ENCODE measurements around the gene CCDC86.

Gene CCDC86

DNA sequence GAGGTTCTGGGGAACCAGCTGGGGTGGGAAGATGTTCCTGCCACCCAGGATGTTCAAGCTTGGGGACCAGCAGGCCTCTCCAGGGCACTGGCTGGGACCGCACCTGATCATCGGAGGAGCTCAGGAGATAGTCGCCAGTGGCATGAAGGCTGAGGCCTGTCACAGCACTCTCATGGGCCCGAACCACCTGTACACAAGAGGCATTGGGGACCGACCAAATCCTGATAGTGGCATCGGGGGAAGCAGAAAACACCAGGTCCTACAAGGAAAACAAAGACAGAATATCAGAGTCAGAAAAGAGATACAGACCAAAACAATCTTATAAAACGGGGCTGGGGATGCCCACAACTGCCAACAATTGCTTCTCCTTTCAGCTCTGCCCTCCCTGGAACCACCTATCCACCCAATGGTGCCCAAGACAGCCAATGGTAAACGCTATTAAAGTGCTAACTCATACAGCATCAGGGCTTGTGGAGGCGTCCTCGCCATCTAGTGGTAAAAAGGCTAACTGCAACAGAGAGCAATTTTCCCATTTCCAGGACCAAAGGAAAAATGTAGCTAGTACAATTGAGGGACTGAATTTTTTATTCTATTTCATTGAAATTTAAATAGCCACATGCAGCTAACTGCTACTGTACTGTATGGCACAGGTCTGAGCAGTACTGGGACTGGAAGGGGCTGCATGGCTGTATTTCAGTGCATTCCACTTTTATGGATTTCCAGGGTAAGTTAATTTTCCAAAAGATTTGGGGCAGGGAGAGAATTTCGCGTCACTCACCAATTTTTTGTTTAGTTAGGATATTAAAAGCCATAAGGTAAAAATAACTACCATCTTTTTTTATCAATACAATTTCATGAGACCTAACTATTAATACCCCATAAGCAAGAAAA is 57.4 kb downstream of the CCDC86 start:
- H3K4me3 ChIP-seq (ENCODE audit: low read depth, low read length): no peak overlapping the region
- TF ChIP-seq, protein P1, sequence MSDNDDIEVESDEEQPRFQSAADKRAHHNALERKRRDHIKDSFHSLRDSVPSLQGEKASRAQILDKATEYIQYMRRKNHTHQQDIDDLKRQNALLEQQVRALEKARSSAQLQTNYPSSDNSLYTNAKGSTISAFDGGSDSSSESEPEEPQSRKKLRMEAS (IDR thresholded peaks at IDR 0.05; ENCODE audit: low read depth, low read length): 0 out of 2 replicates have a peak, but pooled peaks have one; percentile 4
- TF ChIP-seq, protein P2, sequence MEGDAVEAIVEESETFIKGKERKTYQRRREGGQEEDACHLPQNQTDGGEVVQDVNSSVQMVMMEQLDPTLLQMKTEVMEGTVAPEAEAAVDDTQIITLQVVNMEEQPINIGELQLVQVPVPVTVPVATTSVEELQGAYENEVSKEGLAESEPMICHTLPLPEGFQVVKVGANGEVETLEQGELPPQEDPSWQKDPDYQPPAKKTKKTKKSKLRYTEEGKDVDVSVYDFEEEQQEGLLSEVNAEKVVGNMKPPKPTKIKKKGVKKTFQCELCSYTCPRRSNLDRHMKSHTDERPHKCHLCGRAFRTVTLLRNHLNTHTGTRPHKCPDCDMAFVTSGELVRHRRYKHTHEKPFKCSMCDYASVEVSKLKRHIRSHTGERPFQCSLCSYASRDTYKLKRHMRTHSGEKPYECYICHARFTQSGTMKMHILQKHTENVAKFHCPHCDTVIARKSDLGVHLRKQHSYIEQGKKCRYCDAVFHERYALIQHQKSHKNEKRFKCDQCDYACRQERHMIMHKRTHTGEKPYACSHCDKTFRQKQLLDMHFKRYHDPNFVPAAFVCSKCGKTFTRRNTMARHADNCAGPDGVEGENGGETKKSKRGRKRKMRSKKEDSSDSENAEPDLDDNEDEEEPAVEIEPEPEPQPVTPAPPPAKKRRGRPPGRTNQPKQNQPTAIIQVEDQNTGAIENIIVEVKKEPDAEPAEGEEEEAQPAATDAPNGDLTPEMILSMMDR (IDR thresholded peaks at IDR 0.05; ENCODE audit: low read depth, low read length): peak; percentile 95
- no peak for TF ChIP-seq POLR2A (IDR thresholded peaks at IDR 0.05; ENCODE audit: extremely low read depth, insufficient read length)
- no peak for TF ChIP-seq MYC (IDR thresholded peaks at IDR 0.05; ENCODE audit: low read depth, low read length)
- DNase-seq (ENCODE audit: low read depth): peak; percentile 68

DNA sequence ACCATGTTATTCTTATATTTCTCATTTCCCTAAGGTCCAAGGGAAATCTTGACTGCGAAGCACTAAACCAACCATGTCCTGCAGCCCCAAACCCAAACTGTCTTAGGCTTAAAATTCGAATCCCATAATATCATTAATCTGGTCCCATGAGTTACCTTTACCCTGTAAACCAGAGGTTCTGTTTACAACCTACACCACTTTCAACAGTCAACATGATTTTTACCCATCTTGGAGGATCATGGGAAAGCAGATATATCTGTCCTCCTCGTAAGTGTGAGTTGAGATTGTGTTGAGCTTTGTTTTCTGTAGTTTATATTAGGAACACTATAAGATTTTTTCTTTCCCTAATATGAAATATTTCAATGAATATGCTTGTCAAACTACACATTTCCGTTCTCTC is 58.1 kb downstream of the CCDC86 start:
- no peak overlapping the region for H3K4me3 ChIP-seq (ENCODE audit: low read depth, low read length)
- TF ChIP-seq POLR2A (IDR thresholded peaks at IDR 0.05; ENCODE audit: extremely low read depth, insufficient read length) (no peak), MYC (IDR thresholded peaks at IDR 0.05; ENCODE audit: low read depth, low read length) (no peak)
- TF ChIP-seq, protein P2 (IDR thresholded peaks at IDR 0.05; ENCODE audit: low read depth, low read length): no peak
- TF ChIP-seq, protein P1 (IDR thresholded peaks at IDR 0.05; ENCODE audit: low read depth, low read length): no peak
- no peak for DNase-seq (ENCODE audit: low read depth)
